ENCODE measurements around the gene CTSO. TPM values are rescaled to one million over a fixed set of nuclear protein-coding genes. Genes with fewer than 3 reads are reported as not detected.

The CTSO gene
- total and polyA plus RNA-seq, 7 experiments from 2014 or later = 5.3 to 31.7 (median 13.7) TPM

DNA sequence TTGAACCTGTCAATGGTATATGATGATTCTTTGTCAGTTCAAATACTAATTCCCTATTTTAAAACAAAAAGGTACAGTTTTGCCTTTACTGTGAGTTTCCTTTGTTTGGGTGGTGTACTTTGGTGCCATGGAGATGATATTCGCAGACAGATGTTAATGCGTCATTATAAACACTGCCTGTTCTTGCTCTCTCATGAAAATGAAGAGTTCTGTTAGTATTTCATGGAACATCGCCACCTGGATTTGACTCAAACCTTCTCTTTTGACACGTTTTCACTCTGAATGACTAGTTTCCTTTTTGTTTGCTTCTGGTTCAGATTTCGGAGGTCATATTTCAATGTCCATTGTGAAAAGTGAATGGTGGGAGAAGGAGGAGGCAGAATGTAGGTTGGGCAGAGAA lies 6.9 kb upstream of the CTSO start:
- intact Hi-C loops (cut with micrococcal nuclease) = no loop called here
- no peaks in the 10 kb centered on the region for H3K4me1 ChIP-seq (ENCODE audit: control insufficient read depth in 2 of 2, insufficient read depth in 2 of 2, low read length in 2 of 2)
- ChIA-PET POLR2A (no interaction called here), CTCF (no interaction called here)
- H3K27me3 ChIP-seq (ENCODE audit: control insufficient read depth in 2 of 2, insufficient read depth in 2 of 2, low read length in 2 of 2) = no peaks in the 10 kb centered on the region
- H3K9me3 Mint-ChIP-seq = peaks cover 0 to 1% (median 0%) of the 10 kb centered on the region in 11 donors
- H3K27ac Mint-ChIP-seq = no peak overlapping the region
- ATAC-seq (no peak), DNase-seq (no peak)
- H3K27ac ChIP-seq (ENCODE audit: low read depth, low read length) = no peak overlapping the region
- no peaks in the 10 kb centered on the region for H3K36me3 ChIP-seq (ENCODE audit: control insufficient read depth in 2 of 3, insufficient read depth in 3 of 3, low read length in 3 of 3)
- peaks cover 4 to 25% (median 17%) of the 10 kb centered on the region in 5 donors for H3K27me3 Mint-ChIP-seq
- no peaks in the 10 kb centered on the region for H3K36me3 Mint-ChIP-seq
- no peak overlapping the region for H3K4me3 ChIP-seq (ENCODE audit: low read length)
- peaks cover 0 to 12% (median 9%) of the 10 kb centered on the region in 7 donors for H3K4me1 Mint-ChIP-seq
- no peaks in the 10 kb centered on the region for H3K9me3 ChIP-seq (ENCODE audit: control insufficient read depth in 2 of 3, low read length in 3 of 3)
- H3K4me3 Mint-ChIP-seq = no peak overlapping the region

DNA sequence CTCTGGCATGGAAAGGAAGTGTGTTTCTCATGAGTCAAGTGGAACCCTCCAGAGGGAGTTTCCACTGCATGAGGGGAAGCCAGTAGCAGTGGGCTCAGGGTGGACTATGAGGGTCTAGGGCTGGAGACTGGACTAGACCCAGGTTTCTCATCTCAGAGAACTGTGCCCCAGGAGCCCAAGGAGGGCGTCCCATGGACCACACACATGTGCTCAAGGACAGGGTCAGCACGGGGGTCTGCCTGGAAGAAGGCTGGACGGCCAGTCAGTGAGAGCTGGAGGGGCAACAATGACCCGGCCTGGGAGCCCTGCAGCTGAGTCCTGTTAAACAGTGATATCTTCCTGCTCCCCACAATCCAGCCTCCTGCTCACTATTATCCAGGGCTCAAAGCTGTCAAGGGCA lies 5.8 kb upstream of the CTSO start:
- no peaks in the 10 kb centered on the region for H3K36me3 ChIP-seq (ENCODE audit: control insufficient read depth in 2 of 3, insufficient read depth in 3 of 3, low read length in 3 of 3)
- H3K4me1 ChIP-seq (ENCODE audit: control insufficient read depth in 2 of 2, insufficient read depth in 2 of 2, low read length in 2 of 2) = no peaks in the 10 kb centered on the region
- Mint-ChIP-seq H3K27ac (no peak overlapping the region), H3K36me3 (no peaks in the 10 kb centered on the region), H3K4me1 (peaks cover 0 to 9% (median 8%) of the 10 kb centered on the region in 7 donors), H3K27me3 (peaks cover 4 to 25% (median 17%) of the 10 kb centered on the region in 5 donors), H3K9me3 (peaks cover 0 to 1% (median 0%) of the 10 kb centered on the region in 11 donors), H3K4me3 (no peak overlapping the region)
- CTCF ChIA-PET = no interaction called here
- no peaks in the 10 kb centered on the region for H3K9me3 ChIP-seq (ENCODE audit: control insufficient read depth in 2 of 3, low read length in 3 of 3)
- POLR2A ChIA-PET = no interaction called here
- DNase-seq = no peak
- no peaks in the 10 kb centered on the region for H3K27me3 ChIP-seq (ENCODE audit: control insufficient read depth in 2 of 2, insufficient read depth in 2 of 2, low read length in 2 of 2)
- H3K4me3 ChIP-seq (ENCODE audit: low read length) = no peak overlapping the region
- intact Hi-C loops (cut with micrococcal nuclease) = loop anchor here in 1 of 2 donors (10.0 kb wide), 1 partner anchor 325 kb away; no protein-coding TSS in a partner anchor
- ATAC-seq = no peak
- H3K27ac ChIP-seq (ENCODE audit: low read depth, low read length) = no peak overlapping the region

DNA sequence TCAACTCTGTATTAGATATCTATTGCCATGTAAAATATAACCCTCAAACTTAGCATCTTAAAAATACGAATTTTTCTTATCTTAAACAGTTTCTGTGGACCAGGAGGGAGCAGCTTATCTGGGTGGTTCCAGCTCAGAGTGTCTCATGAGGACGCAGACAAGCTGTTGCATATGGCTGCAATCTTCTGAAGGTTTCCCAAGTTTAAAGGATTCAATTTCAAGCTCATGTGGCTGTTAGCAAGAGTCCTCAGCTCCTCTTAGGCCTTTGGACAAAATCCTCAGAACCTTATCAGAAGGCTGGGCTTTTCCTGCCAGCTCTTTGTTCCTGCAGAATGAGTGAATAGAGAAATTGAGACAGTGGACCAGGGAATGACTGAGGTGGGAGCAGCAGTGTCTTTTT lies 2.8 kb upstream of the CTSO start:
- Mint-ChIP-seq H3K27ac (peak overlapping the region in 2 of 9 donors; percentile 2 to 32), H3K9me3 (peaks cover 0 to 1% (median 0%) of the 10 kb centered on the region in 11 donors), H3K36me3 (no peaks in the 10 kb centered on the region), H3K27me3 (peaks cover 4 to 25% (median 17%) of the 10 kb centered on the region in 5 donors), H3K4me1 (peaks cover 5 to 28% (median 25%) of the 10 kb centered on the region in 7 donors), H3K4me3 (no peak overlapping the region)
- no peaks in the 10 kb centered on the region for H3K27me3 ChIP-seq (ENCODE audit: control insufficient read depth in 2 of 2, insufficient read depth in 2 of 2, low read length in 2 of 2)
- ChIA-PET CTCF (no interaction called here), POLR2A (no interaction called here)
- H3K36me3 ChIP-seq (ENCODE audit: control insufficient read depth in 2 of 3, insufficient read depth in 3 of 3, low read length in 3 of 3) = peaks cover 0 to 3% (median 0%) of the 10 kb centered on the region in 3 experiments
- H3K27ac ChIP-seq (ENCODE audit: low read depth, low read length) = no peak overlapping the region
- no peaks in the 10 kb centered on the region for H3K9me3 ChIP-seq (ENCODE audit: control insufficient read depth in 2 of 3, low read length in 3 of 3)
- ATAC-seq (no peak), DNase-seq (no peak)
- intact Hi-C loops (cut with micrococcal nuclease) = loop anchor here in 1 of 2 donors (10.0 kb wide), 1 partner anchor 322 kb away; no protein-coding TSS in a partner anchor
- H3K4me1 ChIP-seq (ENCODE audit: control insufficient read depth in 2 of 2, insufficient read depth in 2 of 2, low read length in 2 of 2) = peaks cover 4% of the 10 kb centered on the region in 2 donors
- H3K4me3 ChIP-seq (ENCODE audit: low read length) = no peak overlapping the region

DNA sequence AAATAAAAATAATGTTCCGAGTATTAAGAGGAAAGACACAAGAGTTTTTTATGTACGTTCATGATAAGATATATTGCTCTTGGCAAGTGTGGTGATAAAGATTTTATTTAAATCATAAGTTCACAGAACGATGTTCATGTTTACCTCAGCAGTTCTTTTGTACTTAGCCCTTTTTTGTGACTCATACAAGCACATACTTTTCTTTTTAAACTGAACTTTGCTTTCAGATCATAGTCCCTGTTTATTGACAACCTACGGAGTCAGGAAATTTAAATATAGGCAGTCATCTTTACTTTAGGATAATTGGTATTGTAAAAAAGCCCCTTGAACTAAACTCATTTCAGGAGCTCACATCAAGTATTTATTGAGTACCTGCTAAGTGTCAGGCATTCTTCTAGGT lies 1.3 kb upstream of the CTSO start:
- CTCF ChIA-PET = no interaction called here
- H3K4me3 Mint-ChIP-seq = peak overlapping the region in 5 of 10 donors; percentile 33 to 99 (median 98)
- POLR2A ChIA-PET = interaction anchor here (0.7 kb wide), 1 partner anchor 34 kb away, joined by 3 read pairs; no protein-coding TSS in a partner anchor
- no peaks in the 10 kb centered on the region for H3K36me3 Mint-ChIP-seq
- H3K27ac ChIP-seq (ENCODE audit: low read depth, low read length) = no peak overlapping the region
- no peak overlapping the region for H3K4me3 ChIP-seq (ENCODE audit: low read length)
- H3K27me3 Mint-ChIP-seq = peaks cover 4 to 23% (median 16%) of the 10 kb centered on the region in 5 donors
- peak overlapping the region in 6 of 9 donors; percentile 16 to 100 (median 98) for H3K27ac Mint-ChIP-seq
- peaks cover 4% of the 10 kb centered on the region in 2 donors for H3K4me1 ChIP-seq (ENCODE audit: control insufficient read depth in 2 of 2, insufficient read depth in 2 of 2, low read length in 2 of 2)
- H3K9me3 Mint-ChIP-seq = peaks cover 0 to 1% (median 0%) of the 10 kb centered on the region in 11 donors
- peaks cover 5 to 31% (median 29%) of the 10 kb centered on the region in 7 donors for H3K4me1 Mint-ChIP-seq
- no peak for ATAC-seq
- no peaks in the 10 kb centered on the region for H3K9me3 ChIP-seq (ENCODE audit: control insufficient read depth in 2 of 3, low read length in 3 of 3)
- no peak for DNase-seq
- intact Hi-C loops (cut with micrococcal nuclease) = loop anchor here in 1 of 2 donors (5.0 to 10.0 kb wide), 2 partner anchors 320 to 1148 kb away; no protein-coding TSS in a partner anchor
- H3K36me3 ChIP-seq (ENCODE audit: control insufficient read depth in 2 of 3, insufficient read depth in 3 of 3, low read length in 3 of 3) = peaks cover 0 to 3% (median 0%) of the 10 kb centered on the region in 3 experiments
- no peaks in the 10 kb centered on the region for H3K27me3 ChIP-seq (ENCODE audit: control insufficient read depth in 2 of 2, insufficient read depth in 2 of 2, low read length in 2 of 2)

DNA sequence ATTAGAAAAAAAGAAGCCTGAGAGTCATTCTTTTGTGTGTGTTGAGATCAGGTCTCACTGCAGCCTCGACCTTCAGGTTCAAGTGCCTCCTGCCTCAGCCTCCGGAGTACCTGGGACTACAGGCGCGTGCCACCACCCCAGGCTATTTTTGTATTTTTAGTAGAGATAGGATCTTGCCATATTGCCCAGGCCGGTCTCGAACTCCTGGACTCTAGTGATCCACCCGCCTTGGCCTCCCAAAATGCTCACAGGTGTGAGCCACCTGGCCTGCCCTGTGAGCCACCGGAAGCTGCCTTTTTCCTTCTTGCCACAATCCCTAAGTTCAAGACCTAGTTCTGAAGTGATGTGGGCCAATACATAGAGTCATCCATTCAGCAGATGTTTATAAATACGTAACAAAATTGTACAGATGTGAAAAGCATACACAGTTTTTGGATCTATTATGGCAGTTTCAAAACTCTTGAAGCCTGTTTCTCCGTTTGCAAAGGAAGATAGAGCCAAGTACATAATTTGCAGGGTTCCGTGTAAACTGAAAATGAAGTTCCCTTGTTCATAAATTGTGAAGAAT lies 536 bp upstream of the CTSO start:
- Histone ChIP-seq H3K9me3 (ENCODE audit: control insufficient read depth in 2 of 3, low read length in 3 of 3) (no peaks in the 10 kb centered on the region), H3K4me1 (ENCODE audit: control insufficient read depth in 2 of 2, insufficient read depth in 2 of 2, low read length in 2 of 2) (peaks cover 4% of the 10 kb centered on the region in 2 donors), H3K4me3 (ENCODE audit: low read length) (peak overlapping the region; percentile 94), H3K27me3 (ENCODE audit: control insufficient read depth in 2 of 2, insufficient read depth in 2 of 2, low read length in 2 of 2) (no peaks in the 10 kb centered on the region), H3K27ac (ENCODE audit: low read depth, low read length) (peak overlapping the region; percentile 92), H3K36me3 (ENCODE audit: control insufficient read depth in 2 of 3, insufficient read depth in 3 of 3, low read length in 3 of 3) (peaks cover 0 to 3% (median 0%) of the 10 kb centered on the region in 3 experiments)
- POLR2A ChIA-PET = interaction anchor here (0.8 to 1.3 kb wide), 3 partner anchors 144 to 1404 kb away, joined by 3 to 5 read pairs (median 3); partner anchors contain the start of gene PLRG1
- H3K4me1 Mint-ChIP-seq = peaks cover 5 to 36% (median 30%) of the 10 kb centered on the region in 7 donors
- H3K27me3 Mint-ChIP-seq = peaks cover 4 to 17% (median 15%) of the 10 kb centered on the region in 5 donors
- ATAC-seq = no peak
- CTCF ChIA-PET = interaction anchor here (0.6 to 2.5 kb wide), 5 partner anchors 10 to 161 kb away, joined by 3 to 17 read pairs (median 6); no protein-coding TSS in a partner anchor
- peak overlapping the region; percentile 97 to 100 (median 99) for H3K27ac Mint-ChIP-seq
- H3K36me3 Mint-ChIP-seq = no peaks in the 10 kb centered on the region
- H3K9me3 Mint-ChIP-seq = peaks cover 0 to 1% (median 0%) of the 10 kb centered on the region in 11 donors
- peak overlapping the region; percentile 90 to 99 (median 98) for H3K4me3 Mint-ChIP-seq
- intact Hi-C loops (cut with micrococcal nuclease) = loop anchor here in 1 of 2 donors (5.0 to 10.0 kb wide), 2 partner anchors 319 to 1147 kb away; no protein-coding TSS in a partner anchor
- no peak for DNase-seq

DNA sequence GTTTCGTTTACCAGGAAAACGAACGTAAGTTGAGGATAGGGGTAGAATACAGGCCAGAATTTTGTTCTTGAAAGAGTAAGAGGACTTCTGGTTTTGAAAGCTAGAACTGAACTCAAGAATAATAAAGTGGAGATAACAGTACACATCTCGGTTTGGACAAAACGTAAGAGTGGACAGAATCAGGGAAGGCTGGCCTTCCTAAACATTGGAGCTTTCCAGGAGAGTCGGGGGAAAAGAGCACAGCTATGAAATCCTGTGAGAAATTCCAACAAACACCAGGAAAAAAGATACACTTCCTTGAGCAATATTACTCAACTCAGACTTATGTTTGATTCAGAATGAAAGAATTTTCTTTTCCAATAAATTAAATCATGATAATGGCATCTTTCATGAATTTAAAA lies 1.2 kb downstream of the CTSO start:
- Histone ChIP-seq H3K4me3 (ENCODE audit: low read length) (no peak overlapping the region), H3K27me3 (ENCODE audit: control insufficient read depth in 2 of 2, insufficient read depth in 2 of 2, low read length in 2 of 2) (no peaks in the 10 kb centered on the region), H3K9me3 (ENCODE audit: control insufficient read depth in 2 of 3, low read length in 3 of 3) (no peaks in the 10 kb centered on the region), H3K36me3 (ENCODE audit: control insufficient read depth in 2 of 3, insufficient read depth in 3 of 3, low read length in 3 of 3) (peaks cover 0 to 3% (median 0%) of the 10 kb centered on the region in 3 experiments), H3K4me1 (ENCODE audit: control insufficient read depth in 2 of 2, insufficient read depth in 2 of 2, low read length in 2 of 2) (peaks cover 4% of the 10 kb centered on the region in 2 donors), H3K27ac (ENCODE audit: low read depth, low read length) (no peak overlapping the region)
- Mint-ChIP-seq H3K27me3 (peaks cover 1 to 4% (median 3%) of the 10 kb centered on the region in 5 donors), H3K4me1 (peaks cover 5 to 46% (median 30%) of the 10 kb centered on the region in 7 donors), H3K36me3 (peaks cover 0 to 6% (median 0%) of the 10 kb centered on the region in 5 donors), H3K9me3 (peaks cover 0 to 1% (median 0%) of the 10 kb centered on the region in 11 donors), H3K27ac (peak overlapping the region in 6 of 9 donors; percentile 32 to 70 (median 48)), H3K4me3 (peak overlapping the region in 9 of 10 donors; percentile 21 to 99 (median 72))
- POLR2A ChIA-PET = interaction anchor here (0.9 kb wide), 1 partner anchor 11 kb away, joined by 5 read pairs; no protein-coding TSS in a partner anchor
- CTCF ChIA-PET = interaction anchor here (0.5 to 2.5 kb wide), 5 partner anchors 9 to 342 kb away, joined by 3 to 17 read pairs (median 5); no protein-coding TSS in a partner anchor
- DNase-seq = no peak
- intact Hi-C loops (cut with micrococcal nuclease) = loop anchor here in 1 of 2 donors (2.0 to 10.0 kb wide), 3 partner anchors 318 to 1402 kb away; partner anchors contain the start of gene PLRG1
- no peak for ATAC-seq

Measured in naive thymus-derived CD4-positive, alpha-beta T cell (primary cell).